H9 (cell line): ENCODE results near the gene PTDSS2. TPM values are rescaled to one million over a fixed set of nuclear protein-coding genes. Genes with fewer than 3 reads are reported as not detected.
A peak's percentile ranks its signal among the peaks of the same experiment; 100 is the strongest.
"Not testable (repeated sequence)": the region's sequence is repeated elsewhere in the genome, so short reads cannot be mapped to it uniquely, and the experiment has no call there.

Source experiments
- DNase-seq: peaks from one replicate; pipeline ENCODE4 v3.0.0-alpha.2; 2017
- H2AFZ ChIP-seq: one replicate; pipeline ENCODE4 v1.6.1; 2013; ENCODE audit warnings: mild to moderate bottlenecking, low read length, control low read depth, moderate library complexity
- H2AK5ac ChIP-seq: 2 replicates; pipeline ENCODE4 v1.6.1; 2013; ENCODE audit warnings: low read length, control low read depth, mixed read lengths; ENCODE audit not compliant: insufficient read length
- H2BK120ac ChIP-seq: one replicate; pipeline ENCODE4 v1.6.1; 2013; ENCODE audit warnings: low read depth, mild to moderate bottlenecking, low read length, control low read depth, inconsistent platforms; ENCODE audit not compliant: poor library complexity, severe bottlenecking
- H2BK12ac ChIP-seq: 2 replicates; pipeline ENCODE4 v1.6.1; 2013; ENCODE audit warnings: low read length, control low read depth, mixed read lengths, low read depth; ENCODE audit not compliant: insufficient read length
- H2BK15ac ChIP-seq: 2 replicates; pipeline ENCODE4 v1.6.1; 2013; ENCODE audit warnings: low read depth, low read length, control low read depth
- H2BK20ac ChIP-seq: one replicate; pipeline ENCODE4 v1.6.1; 2013; ENCODE audit warnings: low read depth, mild to moderate bottlenecking, low read length, control low read depth, inconsistent platforms; ENCODE audit not compliant: poor library complexity, severe bottlenecking
- H2BK5ac ChIP-seq: 2 replicates; pipeline ENCODE4 v1.6.1; 2013; ENCODE audit warnings: low read length, control low read depth, mixed read lengths; ENCODE audit not compliant: insufficient read length
- H3K14ac ChIP-seq: 2 replicates; pipeline ENCODE4 v1.6.1; 2013; ENCODE audit warnings: low read length, control low read depth; ENCODE audit not compliant: insufficient read depth
- H3K18ac ChIP-seq: 2 replicates; pipeline ENCODE4 v1.6.1; 2013; ENCODE audit warnings: low read depth, mild to moderate bottlenecking, mixed read lengths, low read length, control low read depth; ENCODE audit not compliant: insufficient read length
- H3K23ac ChIP-seq: 2 replicates; pipeline ENCODE4 v1.6.1; 2013; ENCODE audit warnings: low read length, control low read depth, mixed read lengths, low read depth; ENCODE audit not compliant: insufficient read length
- H3K23me2 ChIP-seq: 2 replicates; pipeline ENCODE4 v1.6.1; 2013; ENCODE audit warnings: low read depth, mild to moderate bottlenecking, mixed read lengths, low read length, control low read depth; ENCODE audit not compliant: insufficient read length, poor library complexity, severe bottlenecking
- H3K27ac ChIP-seq: 2 replicates; pipeline ENCODE4 v1.5.1; 2013; ENCODE audit warnings: low read length, control low read depth, mixed read lengths, low read depth; ENCODE audit not compliant: insufficient read length
- H3K27me3 ChIP-seq: 2 replicates; pipeline ENCODE4 v1.6.1; 2013; ENCODE audit warnings: low read length, control low read depth, inconsistent platforms; ENCODE audit not compliant: insufficient read depth
- H3K4ac ChIP-seq: 2 replicates; pipeline ENCODE4 v1.6.1; 2013; ENCODE audit warnings: low read depth, mild to moderate bottlenecking, control low read depth, inconsistent platforms, low read length, moderate library complexity
- H3K4me1 ChIP-seq: 2 replicates; pipeline ENCODE4 v1.6.1; 2013; ENCODE audit warnings: low read length, control low read depth, inconsistent platforms; ENCODE audit not compliant: insufficient read depth
- H3K4me2 ChIP-seq: 2 replicates; pipeline ENCODE4 v1.6.1; 2013; ENCODE audit warnings: low read length, control low read depth, mixed read lengths; ENCODE audit not compliant: insufficient read length, insufficient read depth
- H3K56ac ChIP-seq: 2 replicates; pipeline ENCODE4 v1.6.1; 2013; ENCODE audit warnings: low read depth, mild to moderate bottlenecking, mixed read lengths, low read length, control low read depth; ENCODE audit not compliant: insufficient read length
- H3K79me1 ChIP-seq: 2 replicates; pipeline ENCODE4 v1.6.1; 2013; ENCODE audit warnings: low read depth, mild to moderate bottlenecking, moderate library complexity, low read length, control low read depth, inconsistent platforms; ENCODE audit not compliant: insufficient read depth, poor library complexity, severe bottlenecking
- H3K79me2 ChIP-seq: 2 replicates; pipeline ENCODE4 v1.6.1; 2013; ENCODE audit warnings: low read length, control low read depth, inconsistent platforms; ENCODE audit not compliant: insufficient read depth
- H3K9ac ChIP-seq: 2 replicates; pipeline ENCODE4 v1.6.1; 2013; ENCODE audit warnings: low read length, control low read depth, mixed read lengths; ENCODE audit not compliant: insufficient read length; ENCODE audit errors: extremely low read depth
- H3K9me3 ChIP-seq: one replicate; pipeline ENCODE4 v1.6.1; 2013; ENCODE audit warnings: low read depth, low read length, inconsistent platforms; ENCODE audit not compliant: control insufficient read depth
- H3T11ph ChIP-seq: one replicate; pipeline ENCODE4 v1.6.1; 2013; ENCODE audit warnings: mild to moderate bottlenecking, low read length, control low read depth, inconsistent platforms
- H4K20me1 ChIP-seq: one replicate; pipeline ENCODE4 v1.6.1; 2013; ENCODE audit not compliant: control insufficient read depth, insufficient read length, insufficient read depth
- H4K5ac ChIP-seq: 2 replicates; pipeline ENCODE4 v1.6.1; 2013; ENCODE audit warnings: low read depth, mild to moderate bottlenecking, mixed read lengths, low read length, control low read depth; ENCODE audit not compliant: insufficient read length
- H4K8ac ChIP-seq: replicated peaks from 2 replicates; pipeline ENCODE4 v1.6.1; 2013; ENCODE audit warnings: low read length, control low read depth, mixed read lengths, low read depth; ENCODE audit not compliant: insufficient read length
- H4K91ac ChIP-seq: 2 replicates; pipeline ENCODE4 v1.6.1; 2013; ENCODE audit warnings: low read depth, mild to moderate bottlenecking, moderate library complexity, mixed read lengths, low read length, control low read depth; ENCODE audit not compliant: insufficient read length
- H3K27ac Mint-ChIP-seq, 3 experiments: 2 replicates in 2 of 3; 3 replicates in 1 of 3; pipeline ENCODE4 v1.8.0; 2020 to 2021; ENCODE audit warnings: mixed read lengths in 3 of 3, mild to moderate bottlenecking in 1 of 3, moderate library complexity in 1 of 3
- H3K27me3 Mint-ChIP-seq: 2 replicates; pipeline ENCODE4 v1.8.0; 2021; ENCODE audit warnings: low read depth, mild to moderate bottlenecking, moderate library complexity, mixed read lengths
- H3K36me3 Mint-ChIP-seq, 3 experiments: 2 replicates in 2 of 3; 3 replicates in 1 of 3; pipeline ENCODE4 v1.8.0; 2020 to 2021; ENCODE audit warnings: low read depth in 3 of 3, mixed read lengths in 3 of 3; ENCODE audit not compliant: insufficient read depth in 1 of 3
- H3K4me1 Mint-ChIP-seq, 2 experiments: 2 replicates each; pipeline ENCODE4 v1.8.0; 2020; ENCODE audit warnings: mixed read lengths in 2 of 2
- H3K4me3 Mint-ChIP-seq, 2 experiments: 2 replicates in 1 of 2; 3 replicates in 1 of 2; pipeline ENCODE4 v1.8.0; 2020 to 2021; ENCODE audit warnings: mild to moderate bottlenecking in 2 of 2, mixed read lengths in 2 of 2, moderate library complexity in 1 of 2
- H3K9me3 Mint-ChIP-seq, 2 experiments: 2 replicates in 1 of 2; 3 replicates in 1 of 2; pipeline ENCODE4 v1.8.0; 2020; ENCODE audit warnings: mild to moderate bottlenecking in 2 of 2, mixed read lengths in 2 of 2, moderate library complexity in 1 of 2
- CTCF ChIP-seq: fragments of 200-600 bp; sonication (generic); conservative IDR thresholded peaks from 3 replicates; pipeline ENCODE4 v1.8.0; 2021; ENCODE audit warnings: antibody characterized with exemption, mild to moderate bottlenecking
- WGBS: extraction: QIAGEN DNeasy Blood & Tissue Kit; methylation state at CpG from one replicate; pipeline ENCODE4 v1.1.7; 2013; ENCODE audit warnings: missing lambda C conversion rate, low lambda C conversion rate, mixed read lengths; ENCODE audit not compliant: insufficient read length; ENCODE audit errors: extremely low coverage; 5-methylcytosine and 5-hydroxymethylcytosine counted together
- long read RNA-seq: library from polyadenylated mRNA; unstranded; transcript quantifications from one replicate; pipeline ENCODE4 v2.0.0, GENCODE V29; 2020
- total RNA-seq: library from RNA; stranded (reverse); gene quantifications from 2 replicates; pipeline ENCODE4 v1.2.1, GENCODE V29; 2021

Gene PTDSS2
- total RNA-seq, result 53.4 and 55.3 TPM in 2 replicates
- long read RNA-seq, partial matches to known transcripts, result 9 of 22 reads
- long read RNA-seq, other reads (novel, unspliced or antisense), result 8 of 22 reads

- Histone ChIP-seq H3K14ac (peak within 1 kb of the TSS; percentile 33; the same call in 1 of the 2 replicates), H2BK120ac (no peak within 1 kb of the TSS), H3K79me2 (peaks cover 5% of the 10 kb centered on the region; the same call in 1 of the 2 replicates), H3K23me2 (peaks cover 7% of the 10 kb centered on the region), H3K9ac (peak within 1 kb of the TSS; percentile 1), H3K56ac (no peak within 1 kb of the TSS), H2BK5ac (no peak within 1 kb of the TSS), H3K18ac (no peak within 1 kb of the TSS), H3K9me3 (no peaks in the 10 kb centered on the region), H4K20me1 (no peaks in the 10 kb centered on the region), H3K4ac (no peak within 1 kb of the TSS), H3K27ac (no peak within 1 kb of the TSS), H2BK15ac (no peak within 1 kb of the TSS), H2AFZ (no peak within 1 kb of the TSS), H2BK12ac (no peak within 1 kb of the TSS), H3T11ph (no peak within 1 kb of the TSS), H3K23ac (no peak within 1 kb of the TSS), H3K79me1 (peaks cover 7% of the 10 kb centered on the region), H3K27me3 (no peaks in the 10 kb centered on the region), H3K4me1 (no peaks in the 10 kb centered on the region), H4K8ac (no peak within 1 kb of the TSS), H4K5ac (no peak within 1 kb of the TSS), H2AK5ac (no peak within 1 kb of the TSS), H3K4me2 (peak within 1 kb of the TSS; percentile 59), H2BK20ac (no peak within 1 kb of the TSS), H4K91ac (no peak within 1 kb of the TSS)
- WGBS, result no CpG with 5 or more reads among the region's 108 CpGs
- H3K27ac Mint-ChIP-seq, result peak within 1 kb of the TSS; percentile 92 to 98 (median 96); a peak in 6 of 7 replicates
- DNase-seq, result peak; percentile 98
- TF ChIP-seq CTCF, result no peak
- H3K4me3 Mint-ChIP-seq, result peak within 1 kb of the TSS; percentile 96
- peaks cover 21 to 23% of the 10 kb centered on the region in 2 experiments for H3K4me1 Mint-ChIP-seq
- peaks cover 0 to 2% of the 10 kb centered on the region in 2 experiments; a peak in 2 of 5 replicates for H3K9me3 Mint-ChIP-seq
- H3K36me3 Mint-ChIP-seq, result peaks cover 14 to 29% (median 26%) of the 10 kb centered on the region in 3 experiments; a peak in 6 of 7 replicates
- H3K27me3 Mint-ChIP-seq, result peaks cover 5% of the 10 kb centered on the region; the same call in 1 of the 2 replicates
These were observed at the start of gene PTDSS2 for GRCh38 chr11:449889-450808. TSS of gene PTDSS2 (plus strand) at chr11:450279. CDS start at chr11:450456, 177 bp downstream.

- not testable (repeated sequence) for H4K20me1 ChIP-seq, H2BK15ac ChIP-seq, H2BK120ac ChIP-seq, H3K18ac ChIP-seq, H3K79me1 ChIP-seq, H2BK12ac ChIP-seq, H2AFZ ChIP-seq, H4K8ac ChIP-seq, H2BK20ac ChIP-seq, H3K4ac ChIP-seq, H3K23ac ChIP-seq, H4K91ac ChIP-seq, H3K14ac ChIP-seq, H3K4me1 Mint-ChIP-seq, H2BK5ac ChIP-seq, H4K5ac ChIP-seq, H3K4me3 Mint-ChIP-seq, H3K27me3 Mint-ChIP-seq, H3K4me1 ChIP-seq, H3K79me2 ChIP-seq, H3T11ph ChIP-seq, H3K56ac ChIP-seq, H3K27me3 ChIP-seq, H3K27ac ChIP-seq, H3K9me3 ChIP-seq, DNase-seq, H3K9ac ChIP-seq, H3K27ac Mint-ChIP-seq, H3K4me2 ChIP-seq, H3K23me2 ChIP-seq, H2AK5ac ChIP-seq
- H3K36me3 Mint-ChIP-seq, result peaks cover 2 to 18% (median 18%) of the 10 kb centered on the region in 3 experiments; a peak in 6 of 7 replicates
- peaks cover 10 to 16% of the 10 kb centered on the region in 2 experiments for H3K9me3 Mint-ChIP-seq
- no CpG with 5 or more reads among the region's 52 CpGs for WGBS
These were observed 48.9 kb upstream of the PTDSS2 start for GRCh38 chr11:401196-401595.
